KMS-11 (cell line): ENCODE data around the gene PTPRN2.

Source experiments
- H2AFZ ChIP-seq: fragments of 200-600 bp; sonication (generic); 2 replicates; pipeline ENCODE4 v1.6.1; 2016; ENCODE audit warnings: antibody characterized with exemption, mixed run types, low read depth
- H3K27ac ChIP-seq: fragments of 200-600 bp; sonication (generic); 2 replicates; pipeline ENCODE4 v1.6.1; 2016; ENCODE audit warnings: mild to moderate bottlenecking, mixed run types
- H3K27me3 ChIP-seq: fragments of 200-600 bp; sonication (generic); 2 replicates; pipeline ENCODE4 v1.6.1; 2017; ENCODE audit warnings: mild to moderate bottlenecking, low read depth, mixed run types, moderate library complexity; ENCODE audit not compliant: insufficient read depth
- H3K36me3 ChIP-seq: fragments of 200-600 bp; sonication (generic); 2 replicates; pipeline ENCODE4 v1.6.1; 2017; ENCODE audit warnings: mild to moderate bottlenecking, mixed run types; ENCODE audit not compliant: insufficient read depth
- H3K4me1 ChIP-seq: fragments of 200-600 bp; sonication (generic); 2 replicates; pipeline ENCODE4 v1.6.1; 2016; ENCODE audit warnings: mild to moderate bottlenecking, low read depth, mixed run types; ENCODE audit not compliant: poor library complexity, severe bottlenecking
- H3K4me2 ChIP-seq: fragments of 200-600 bp; sonication (generic); 2 replicates; pipeline ENCODE4 v1.7.0; 2016; ENCODE audit warnings: mild to moderate bottlenecking, mixed run types
- H3K4me3 ChIP-seq: fragments of 200-600 bp; sonication (generic); IDR thresholded peaks from 2 replicates; pipeline ENCODE4 v1.6.1; 2017; ENCODE audit warnings: low read depth, low read length, mixed read lengths; ENCODE audit not compliant: insufficient read depth
- H3K79me2 ChIP-seq: fragments of 200-600 bp; sonication (generic); 2 replicates; pipeline ENCODE4 v1.6.1; 2016; ENCODE audit warnings: low read depth, mixed run types; ENCODE audit not compliant: insufficient read depth
- H3K9ac ChIP-seq: fragments of 200-600 bp; sonication (generic); 2 replicates; pipeline ENCODE4 v1.6.1; 2016; ENCODE audit warnings: mild to moderate bottlenecking, mixed run types
- H4K20me1 ChIP-seq: fragments of 200-600 bp; sonication (generic); 2 replicates; pipeline ENCODE4 v1.6.1; 2016; ENCODE audit warnings: mild to moderate bottlenecking, mixed run types; ENCODE audit not compliant: insufficient read depth
- TF ChIP-seq, protein P1 (sequence below): fragments of 200-600 bp; sonication (generic); conservative IDR thresholded peaks from 2 replicates; pipeline ENCODE4 v1.6.1; 2017; ENCODE audit warnings: low read depth, mild to moderate bottlenecking, antibody characterized with exemption, low read length, moderate library complexity, mixed read lengths

PTPRN2 gene

DNA sequence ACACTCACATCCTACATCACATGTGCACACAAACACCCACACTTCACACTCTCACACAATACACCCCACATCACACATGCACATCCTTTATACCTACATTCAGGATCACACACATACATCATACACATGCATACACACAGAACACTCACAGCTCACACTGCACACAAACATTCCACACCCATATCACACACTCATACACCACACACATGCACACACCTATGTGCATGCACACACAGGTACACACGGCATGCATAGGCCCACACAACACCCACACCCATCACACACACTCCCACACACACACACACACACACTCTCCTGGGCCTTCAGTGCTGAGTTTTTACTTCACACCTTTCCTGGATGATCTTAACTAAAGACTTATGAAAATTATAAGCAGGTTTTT, 1030.4 kb downstream of the PTPRN2 start:
- no peak overlapping the region for H2AFZ ChIP-seq
- peaks cover 5% of the 10 kb centered on the region; the same call in 1 of the 2 replicates for H3K27me3 ChIP-seq
- TF ChIP-seq, protein P1, sequence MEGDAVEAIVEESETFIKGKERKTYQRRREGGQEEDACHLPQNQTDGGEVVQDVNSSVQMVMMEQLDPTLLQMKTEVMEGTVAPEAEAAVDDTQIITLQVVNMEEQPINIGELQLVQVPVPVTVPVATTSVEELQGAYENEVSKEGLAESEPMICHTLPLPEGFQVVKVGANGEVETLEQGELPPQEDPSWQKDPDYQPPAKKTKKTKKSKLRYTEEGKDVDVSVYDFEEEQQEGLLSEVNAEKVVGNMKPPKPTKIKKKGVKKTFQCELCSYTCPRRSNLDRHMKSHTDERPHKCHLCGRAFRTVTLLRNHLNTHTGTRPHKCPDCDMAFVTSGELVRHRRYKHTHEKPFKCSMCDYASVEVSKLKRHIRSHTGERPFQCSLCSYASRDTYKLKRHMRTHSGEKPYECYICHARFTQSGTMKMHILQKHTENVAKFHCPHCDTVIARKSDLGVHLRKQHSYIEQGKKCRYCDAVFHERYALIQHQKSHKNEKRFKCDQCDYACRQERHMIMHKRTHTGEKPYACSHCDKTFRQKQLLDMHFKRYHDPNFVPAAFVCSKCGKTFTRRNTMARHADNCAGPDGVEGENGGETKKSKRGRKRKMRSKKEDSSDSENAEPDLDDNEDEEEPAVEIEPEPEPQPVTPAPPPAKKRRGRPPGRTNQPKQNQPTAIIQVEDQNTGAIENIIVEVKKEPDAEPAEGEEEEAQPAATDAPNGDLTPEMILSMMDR: no peak
- H3K27ac ChIP-seq: no peak overlapping the region
- H3K9ac ChIP-seq: no peak overlapping the region
- no peak overlapping the region for H3K4me2 ChIP-seq
- H4K20me1 ChIP-seq: no peaks in the 10 kb centered on the region
- H3K36me3 ChIP-seq: no peaks in the 10 kb centered on the region
- no peaks in the 10 kb centered on the region for H3K4me1 ChIP-seq
- H3K79me2 ChIP-seq: no peaks in the 10 kb centered on the region
- H3K4me3 ChIP-seq: no peak overlapping the region

DNA sequence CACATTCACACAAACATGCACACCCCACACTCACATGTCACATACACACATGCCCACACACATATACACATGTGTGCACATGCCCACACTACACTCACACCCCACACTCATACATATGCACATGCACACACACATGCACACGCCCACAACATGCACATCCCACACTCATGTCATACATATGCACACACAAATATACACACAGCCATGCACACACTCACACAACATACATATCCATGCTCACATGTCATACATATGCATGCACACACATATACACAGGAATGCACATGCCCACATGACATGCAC, 1031.0 kb downstream of the PTPRN2 start:
- Histone ChIP-seq H3K27ac (no peak overlapping the region), H4K20me1 (no peaks in the 10 kb centered on the region), H3K4me3 (no peak overlapping the region), H3K9ac (no peak overlapping the region), H3K27me3 (peaks cover 5% of the 10 kb centered on the region; the same call in 1 of the 2 replicates), H3K36me3 (no peaks in the 10 kb centered on the region), H3K4me2 (no peak overlapping the region), H3K4me1 (no peaks in the 10 kb centered on the region), H2AFZ (no peak overlapping the region), H3K79me2 (no peaks in the 10 kb centered on the region)
- TF ChIP-seq, protein P1: no peak

DNA sequence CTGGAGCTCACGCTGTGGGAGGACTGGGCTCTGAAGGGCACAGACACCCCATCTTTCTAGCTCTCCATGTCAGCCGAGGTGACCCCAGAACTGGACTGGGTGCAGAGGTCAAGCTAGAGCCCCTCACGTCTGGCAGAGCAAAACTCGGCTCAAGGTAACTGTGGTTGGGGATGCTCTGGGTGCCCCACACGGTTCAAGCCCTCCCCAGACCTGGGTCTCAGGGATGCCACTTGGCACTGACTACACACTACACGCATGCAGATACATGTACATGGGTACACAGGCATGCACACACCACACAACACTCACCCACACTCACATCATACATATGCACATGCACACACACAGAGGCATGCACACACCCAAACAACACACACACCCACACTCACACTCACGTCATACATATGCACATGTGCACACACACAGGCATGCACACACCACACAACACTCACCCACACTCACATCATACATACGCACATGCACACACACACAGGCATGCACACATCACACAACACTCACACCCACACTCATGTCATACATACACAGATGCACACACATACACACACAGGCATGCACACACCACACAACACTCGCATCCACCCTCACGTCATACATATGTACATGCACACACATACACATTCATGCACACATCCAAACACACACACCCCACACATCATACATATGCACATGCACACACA, 1031.5 kb downstream of the PTPRN2 start:
- no peaks in the 10 kb centered on the region for H3K4me1 ChIP-seq
- H3K36me3 ChIP-seq: no peaks in the 10 kb centered on the region
- no peak overlapping the region for H2AFZ ChIP-seq
- H3K4me3 ChIP-seq: no peak overlapping the region
- H4K20me1 ChIP-seq: no peaks in the 10 kb centered on the region
- TF ChIP-seq, protein P1: no peak
- peaks cover 6% of the 10 kb centered on the region for H3K27me3 ChIP-seq
- no peak overlapping the region for H3K4me2 ChIP-seq
- H3K79me2 ChIP-seq: no peaks in the 10 kb centered on the region
- H3K9ac ChIP-seq: no peak overlapping the region
- H3K27ac ChIP-seq: no peak overlapping the region

DNA sequence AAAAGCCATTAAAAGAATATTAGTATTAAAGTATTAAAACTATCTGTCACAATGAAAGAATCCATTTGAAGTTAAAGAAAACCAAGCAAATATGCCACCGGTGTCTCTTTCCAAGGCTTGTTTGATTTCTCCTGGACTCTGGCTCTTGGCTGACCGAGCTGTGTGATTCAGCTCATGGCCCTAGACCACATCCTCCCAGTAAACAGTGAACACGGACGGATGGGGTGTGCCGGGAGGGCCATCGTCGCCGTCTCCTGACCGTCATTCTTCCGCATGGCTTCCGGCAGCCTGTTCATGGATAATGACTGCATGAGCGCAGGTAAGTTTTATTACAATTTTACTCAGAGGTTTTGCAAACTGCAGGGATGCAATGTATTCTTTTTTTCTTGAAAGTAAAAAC, 1032.3 kb downstream of the PTPRN2 start:
- H3K4me3 ChIP-seq: no peak overlapping the region
- no peaks in the 10 kb centered on the region for H3K36me3 ChIP-seq
- H3K9ac ChIP-seq: no peak overlapping the region

More for the DNA sequence above, 1032.3 kb downstream of the PTPRN2 start:
- TF ChIP-seq, protein P1: no peak
- no peaks in the 10 kb centered on the region for H4K20me1 ChIP-seq
- no peak overlapping the region for H3K27ac ChIP-seq
- H3K27me3 ChIP-seq: peaks cover 12% of the 10 kb centered on the region
- no peak overlapping the region for H2AFZ ChIP-seq
- H3K4me2 ChIP-seq: no peak overlapping the region
- H3K4me1 ChIP-seq: no peaks in the 10 kb centered on the region
- no peaks in the 10 kb centered on the region for H3K79me2 ChIP-seq
